IPS DF 6.9 (cell line): Measurements from ENCODE around the gene FCMR.
A peak's percentile ranks its signal among the peaks of the same experiment; 100 is the strongest.

ENCODE experiments used
- DNase-seq: peaks from one replicate; pipeline ENCODE4 v3.0.0-alpha.2; 2013; ENCODE audit warnings: low read depth, low spot score
- H3K27ac ChIP-seq: one replicate; pipeline ENCODE4 v1.5.1; 2013; ENCODE audit warnings: low read length, control low read depth
- H3K27me3 ChIP-seq: 2 replicates; pipeline ENCODE4 v1.6.1; 2013; ENCODE audit warnings: mild to moderate bottlenecking, low read length; ENCODE audit not compliant: control insufficient read depth, insufficient read depth
- H3K36me3 ChIP-seq: 2 replicates; pipeline ENCODE4 v1.6.1; 2013; ENCODE audit warnings: low read length; ENCODE audit not compliant: control insufficient read depth, insufficient read depth
- H3K4me1 ChIP-seq: 2 replicates; pipeline ENCODE4 v1.6.1; 2013; ENCODE audit warnings: low read length; ENCODE audit not compliant: control insufficient read depth, insufficient read depth
- H3K4me3 ChIP-seq: 2 replicates; pipeline ENCODE4 v1.5.1; 2013; ENCODE audit warnings: mild to moderate bottlenecking, low read length
- H3K9me3 ChIP-seq: 2 replicates; pipeline ENCODE4 v1.6.1; 2013; ENCODE audit warnings: low read length, inconsistent platforms; ENCODE audit not compliant: control insufficient read depth, insufficient read depth
- WGBS: extraction: QIAGEN DNeasy Blood & Tissue Kit; methylation state at CpG from one replicate; pipeline ENCODE4 v1.1.7; 2013; ENCODE audit warnings: mixed read lengths, missing lambda C conversion rate; ENCODE audit not compliant: insufficient read length, insufficient coverage; 5-methylcytosine and 5-hydroxymethylcytosine counted together

FCMR gene

GRCh38 chr1:206937425-206937824 lies 15.7 kb upstream of the FCMR start:
- DNase-seq = no peak
- no CpG with 5 or more reads among the region's 6 CpGs for whole genome bisulfite sequencing
- H3K4me1 ChIP-seq = no peaks in the 10 kb centered on the region
- no peaks in the 10 kb centered on the region for H3K36me3 ChIP-seq
- H3K9me3 ChIP-seq = no peaks in the 10 kb centered on the region; the same call in 1 of the 2 replicates
- no peaks in the 10 kb centered on the region for H3K27me3 ChIP-seq
- no peak overlapping the region for H3K4me3 ChIP-seq
- H3K27ac ChIP-seq = no peak overlapping the region

GRCh38 chr1:206935491-206936067 lies 13.8 kb upstream of the FCMR start:
- Histone ChIP-seq H3K36me3 (no peaks in the 10 kb centered on the region), H3K27me3 (no peaks in the 10 kb centered on the region), H3K9me3 (no peaks in the 10 kb centered on the region), H3K4me1 (no peaks in the 10 kb centered on the region), H3K4me3 (no peak overlapping the region), H3K27ac (no peak overlapping the region)
- WGBS = no CpG with 5 or more reads among the region's 19 CpGs
- DNase-seq = peak; percentile 39

- DNase-seq = no peak
Observed at GRCh38 chr1:206933333-206933945, 11.7 kb upstream of the FCMR start.

GRCh38 chr1:206932177-206932576 lies 10.4 kb upstream of the FCMR start:
- Histone ChIP-seq H3K4me1 (no peaks in the 10 kb centered on the region), H3K4me3 (no peak overlapping the region), H3K27ac (no peak overlapping the region), H3K27me3 (no peaks in the 10 kb centered on the region), H3K36me3 (no peaks in the 10 kb centered on the region), H3K9me3 (no peaks in the 10 kb centered on the region)
- WGBS = no CpG with 5 or more reads among the region's 8 CpGs
- DNase-seq = no peak

More at GRCh38 chr1:206933333-206933945, 11.7 kb upstream of the FCMR start:
- WGBS = no CpG with 5 or more reads among the region's 8 CpGs
- Histone ChIP-seq H3K27ac (no peak overlapping the region), H3K36me3 (no peaks in the 10 kb centered on the region), H3K4me1 (no peaks in the 10 kb centered on the region), H3K27me3 (no peaks in the 10 kb centered on the region), H3K9me3 (no peaks in the 10 kb centered on the region), H3K4me3 (no peak overlapping the region)

- H3K4me1 ChIP-seq = no peaks in the 10 kb centered on the region
- no peak overlapping the region for H3K4me3 ChIP-seq
- no peak for DNase-seq
- H3K27ac ChIP-seq = no peak overlapping the region
- no CpG with 5 or more reads among the region's 6 CpGs for WGBS
- H3K9me3 ChIP-seq = no peaks in the 10 kb centered on the region
- H3K27me3 ChIP-seq = no peaks in the 10 kb centered on the region
- H3K36me3 ChIP-seq = no peaks in the 10 kb centered on the region
Observed at GRCh38 chr1:206931709-206932108, 10.0 kb upstream of the FCMR start.

GRCh38 chr1:206930210-206930798 lies 8.6 kb upstream of the FCMR start:
- DNase-seq = no peak
- Histone ChIP-seq H3K4me1 (no peaks in the 10 kb centered on the region), H3K4me3 (no peak overlapping the region), H3K36me3 (no peaks in the 10 kb centered on the region), H3K27ac (no peak overlapping the region), H3K27me3 (no peaks in the 10 kb centered on the region), H3K9me3 (no peaks in the 10 kb centered on the region)
- no CpG with 5 or more reads among the region's 17 CpGs for WGBS

- H3K27me3 ChIP-seq = no peaks in the 10 kb centered on the region
- no peak for DNase-seq
- no peak overlapping the region for H3K4me3 ChIP-seq
- no peaks in the 10 kb centered on the region for H3K36me3 ChIP-seq
- H3K4me1 ChIP-seq = no peaks in the 10 kb centered on the region
- no CpG with 5 or more reads among the region's 6 CpGs for WGBS
- H3K9me3 ChIP-seq = no peaks in the 10 kb centered on the region
- H3K27ac ChIP-seq = no peak overlapping the region
Observed at GRCh38 chr1:206929524-206929923, 7.8 kb upstream of the FCMR start.

- H3K9me3 ChIP-seq = no peaks in the 10 kb centered on the region
- H3K4me1 ChIP-seq = no peaks in the 10 kb centered on the region
- no peak overlapping the region for H3K4me3 ChIP-seq
- WGBS = no CpG with 5 or more reads among the region's 2 CpGs
- no peak for DNase-seq
- no peak overlapping the region for H3K27ac ChIP-seq
- H3K27me3 ChIP-seq = no peaks in the 10 kb centered on the region
- H3K36me3 ChIP-seq = no peaks in the 10 kb centered on the region
Observed at GRCh38 chr1:206926286-206926685, 4.5 kb upstream of the FCMR start.

GRCh38 chr1:206925106-206925736 lies 3.5 kb upstream of the FCMR start:
- Histone ChIP-seq H3K27ac (no peak overlapping the region), H3K36me3 (no peaks in the 10 kb centered on the region)
- WGBS = no CpG with 5 or more reads among the region's 11 CpGs

GRCh38 chr1:206924592-206925105 lies 2.9 kb upstream of the FCMR start:
- WGBS = 100% methylated on average over 1 of the region's 8 CpGs
- Histone ChIP-seq H3K4me1 (no peaks in the 10 kb centered on the region), H3K27me3 (no peaks in the 10 kb centered on the region)

More at GRCh38 chr1:206925106-206925736, 3.5 kb upstream of the FCMR start:
- no peaks in the 10 kb centered on the region for H3K27me3 ChIP-seq
- H3K4me3 ChIP-seq = no peak overlapping the region
- no peaks in the 10 kb centered on the region for H3K4me1 ChIP-seq
- H3K9me3 ChIP-seq = no peaks in the 10 kb centered on the region
- DNase-seq = no peak

More at GRCh38 chr1:206924592-206925105, 2.9 kb upstream of the FCMR start:
- Histone ChIP-seq H3K9me3 (no peaks in the 10 kb centered on the region), H3K27ac (no peak overlapping the region), H3K4me3 (no peak overlapping the region), H3K36me3 (no peaks in the 10 kb centered on the region)
- DNase-seq = no peak
